ENCODE measurements around the gene C1QL2. TPM values are rescaled to one million over a fixed set of nuclear protein-coding genes. Genes with fewer than 3 reads are reported as not detected.

Gene C1QL2
- total RNA-seq, 1 donor from 2014 or later: not detected

- Mint-ChIP-seq H3K9me3 (ENCODE audit: unreplicated experiment) (peaks cover 5% of the 10 kb centered on the region), H3K27ac (ENCODE audit: unreplicated experiment) (peak overlapping the region; percentile 98), H3K4me1 (ENCODE audit: unreplicated experiment) (peaks cover 45% of the 10 kb centered on the region), H3K4me3 (ENCODE audit: unreplicated experiment) (no peak overlapping the region), H3K36me3 (ENCODE audit: low read depth, unreplicated experiment) (peaks cover 10% of the 10 kb centered on the region), H3K27me3 (ENCODE audit: unreplicated experiment) (peaks cover 7% of the 10 kb centered on the region)
- no peak for TF ChIP-seq CTCF (IDR thresholded peaks at IDR 0.05; ENCODE audit: unreplicated experiment)
- DNase-seq (ENCODE audit: low spot score): peak; percentile 45
These were observed 38.0 kb upstream of the C1QL2 start for GRCh38 chr2:119196301-119197125.

DNA sequence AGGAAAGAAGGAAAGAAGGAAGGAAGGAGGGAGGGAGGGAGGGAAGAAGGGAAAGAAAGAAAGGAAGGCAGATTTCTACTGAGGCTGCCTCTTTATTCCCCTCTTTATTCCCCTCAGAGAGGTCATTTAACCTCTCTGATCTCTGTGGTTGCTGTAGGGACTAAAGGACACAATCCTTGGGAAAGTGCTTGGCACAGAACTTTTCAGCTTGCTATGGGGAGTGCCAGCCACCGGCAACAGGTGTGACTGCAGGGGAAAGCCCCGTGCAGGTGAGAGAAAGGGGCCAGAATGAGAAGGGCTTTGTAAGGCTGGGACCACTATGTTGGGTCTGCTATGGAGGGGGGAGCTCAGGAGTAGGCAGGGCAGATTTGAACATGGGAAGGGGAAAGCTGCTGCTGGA, 37.3 kb upstream of the C1QL2 start:
- Mint-ChIP-seq H3K27me3 (ENCODE audit: unreplicated experiment) (peaks cover 7% of the 10 kb centered on the region), H3K36me3 (ENCODE audit: low read depth, unreplicated experiment) (peaks cover 10% of the 10 kb centered on the region), H3K4me3 (ENCODE audit: unreplicated experiment) (no peak overlapping the region)

DNA sequence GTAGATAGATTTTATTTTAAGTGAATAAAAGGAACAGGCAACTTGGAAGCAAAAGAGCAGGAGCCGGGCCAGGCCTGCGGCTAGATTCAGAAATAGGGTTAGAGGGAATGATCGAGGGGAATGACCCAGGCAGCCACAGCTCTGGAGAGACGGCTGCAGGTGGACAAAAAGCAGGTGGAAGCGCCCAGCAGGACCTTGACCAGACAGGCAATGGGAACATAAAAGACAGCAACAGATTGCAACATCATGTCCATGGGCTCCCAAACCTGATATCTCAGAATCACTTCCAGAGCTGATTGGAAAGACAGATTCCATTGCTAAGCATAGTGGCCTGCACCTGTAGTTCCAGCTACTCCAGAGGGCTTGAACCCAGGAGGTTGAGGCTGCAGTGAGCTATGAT, 36.5 kb upstream of the C1QL2 start:
- peak overlapping the region; percentile 94 for H3K27ac Mint-ChIP-seq (ENCODE audit: unreplicated experiment)
- H3K27me3 Mint-ChIP-seq (ENCODE audit: unreplicated experiment): peaks cover 7% of the 10 kb centered on the region
- H3K4me3 Mint-ChIP-seq (ENCODE audit: unreplicated experiment): no peak overlapping the region
- DNase-seq (ENCODE audit: low spot score): no peak
- peaks cover 5% of the 10 kb centered on the region for H3K9me3 Mint-ChIP-seq (ENCODE audit: unreplicated experiment)
- H3K36me3 Mint-ChIP-seq (ENCODE audit: low read depth, unreplicated experiment): peaks cover 10% of the 10 kb centered on the region
- H3K4me1 Mint-ChIP-seq (ENCODE audit: unreplicated experiment): peaks cover 45% of the 10 kb centered on the region
- TF ChIP-seq CTCF (IDR thresholded peaks at IDR 0.05; ENCODE audit: unreplicated experiment): no peak

More for the DNA sequence above, 37.3 kb upstream of the C1QL2 start:
- DNase-seq (ENCODE audit: low spot score): no peak
- Mint-ChIP-seq H3K4me1 (ENCODE audit: unreplicated experiment) (peaks cover 45% of the 10 kb centered on the region), H3K27ac (ENCODE audit: unreplicated experiment) (peak overlapping the region; percentile 98), H3K9me3 (ENCODE audit: unreplicated experiment) (peaks cover 5% of the 10 kb centered on the region)
- TF ChIP-seq CTCF (IDR thresholded peaks at IDR 0.05; ENCODE audit: unreplicated experiment): no peak

GRCh38 chr2:119192893-119193292, 34.3 kb upstream of the C1QL2 start:
- Mint-ChIP-seq H3K27me3 (ENCODE audit: unreplicated experiment) (peaks cover 7% of the 10 kb centered on the region), H3K4me1 (ENCODE audit: unreplicated experiment) (peaks cover 31% of the 10 kb centered on the region), H3K4me3 (ENCODE audit: unreplicated experiment) (no peak overlapping the region), H3K9me3 (ENCODE audit: unreplicated experiment) (peaks cover 5% of the 10 kb centered on the region), H3K27ac (ENCODE audit: unreplicated experiment) (no peak overlapping the region), H3K36me3 (ENCODE audit: low read depth, unreplicated experiment) (peaks cover 10% of the 10 kb centered on the region)
- no peak for DNase-seq (ENCODE audit: low spot score)
- TF ChIP-seq CTCF (IDR thresholded peaks at IDR 0.05; ENCODE audit: unreplicated experiment): no peak
